Gastroesophageal sphincter (tissue), 4 donors: ENCODE results near the gene ABCC5. TPM values are rescaled to one million over a fixed set of nuclear protein-coding genes. Genes with fewer than 3 reads are reported as not detected.

Source experiments
- ATAC-seq: fragments of 150-250 bp; one replicate; pipeline ENCODE4 v1.9.1; 2016; ENCODE audit warnings: mild to moderate bottlenecking, moderate library complexity
- H3K27ac ChIP-seq, 4 donors: fragments of 200-600 bp; sonication (generic) in 3 of 4; 1 replicate in 3 of 4; 2 replicates in 1 of 4; pipeline ENCODE4 v1.5.1; 2016 to 2019
- H3K27me3 ChIP-seq: fragments of 200-600 bp; sonication (generic); one replicate; pipeline ENCODE4 v1.5.1; 2019
- H3K36me3 ChIP-seq, 2 donors: fragments of 200-600 bp; sonication (generic); one replicate each; pipeline ENCODE4 v1.5.1; 2019; ENCODE audit warnings: control low read depth in 1 of 2
- H3K4me1 ChIP-seq, 3 donors: fragments of 200-600 bp; sonication (generic); 1 replicate in 2 of 3; 2 replicates in 1 of 3; pipeline ENCODE4 v1.5.1; 2016 to 2019; ENCODE audit warnings: control low read depth in 2 of 3
- H3K4me3 ChIP-seq, 2 donors: fragments of 200-600 bp; sonication (generic); one replicate each; pipeline ENCODE4 v1.5.1; 2019; ENCODE audit warnings: mild to moderate bottlenecking in 1 of 2, moderate library complexity in 1 of 2
- H3K9me3 ChIP-seq, 3 donors: fragments of 200-600 bp; sonication (generic); one replicate each; pipeline ENCODE4 v1.5.1; 2017 to 2019; ENCODE audit warnings: control low read depth in 2 of 3
- EP300 ChIP-seq: sonication (generic); formaldehyde crosslinking; IDR thresholded peaks from one replicate; pipeline ENCODE4 v1.6.1; 2017; ENCODE audit warnings: antibody characterized with exemption, mild to moderate bottlenecking
- POLR2A ChIP-seq, 2 donors: fragments of 450-650 bp; IDR thresholded peaks; one replicate each; pipeline ENCODE4 v1.6.1; 2017; ENCODE audit warnings: antibody characterized with exemption in 2 of 2, mild to moderate bottlenecking in 2 of 2, moderate library complexity in 1 of 2
- POLR2AphosphoS5 ChIP-seq: sonication (generic); formaldehyde crosslinking; IDR thresholded peaks from one replicate; pipeline ENCODE4 v1.6.1; 2017; ENCODE audit warnings: antibody characterized with exemption
- WGBS, 2 donors: methylation state at CpG; one replicate each; pipeline ENCODE4 v1.1.5; 2018; ENCODE audit warnings: low coverage in 1 of 2; 5-methylcytosine and 5-hydroxymethylcytosine counted together
- total RNA-seq, 4 donors: library from RNA; depleted of rRNA; stranded (reverse); fragments of >200 nt; gene quantifications; one replicate each; pipeline ENCODE4 v1.1.0, GENCODE V29; 2016
- TF ChIP-seq, protein P1 (sequence below), 4 experiments: fragments of 200-600 bp in 2 of 4; fragments of 450-650 bp in 2 of 4; sonication (generic) in 1 of 4; IDR thresholded peaks; one replicate each; pipeline ENCODE4 v1.5.1; 2017 to 2019; ENCODE audit warnings: antibody characterized with exemption in 4 of 4, mild to moderate bottlenecking in 2 of 4, moderate library complexity in 2 of 4

Gene ABCC5
- total RNA-seq, 4 donors from 2014 or later, result 16.2 to 25.1 (median 17.5) TPM

DNA sequence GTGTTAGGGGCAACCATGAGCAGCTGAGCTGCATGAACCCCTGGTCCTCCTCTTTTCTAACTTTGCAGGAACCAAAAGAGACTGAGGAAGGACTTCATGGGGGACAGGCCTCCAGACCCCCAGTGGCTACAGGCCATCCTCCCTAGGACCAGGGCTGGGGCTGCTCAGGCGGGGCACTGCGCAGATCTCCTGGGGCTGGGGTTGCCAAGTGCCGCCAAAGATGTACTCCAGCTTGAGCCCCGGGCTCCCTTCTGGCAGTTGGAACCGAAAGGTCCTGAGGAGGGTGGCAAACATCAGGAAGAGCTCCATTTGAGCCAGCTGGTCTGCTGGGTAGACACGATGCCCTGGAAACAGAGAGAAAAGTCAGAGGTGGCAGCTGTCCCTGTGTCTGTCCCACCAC is 121.9 kb downstream of the ABCC5 start:
- no peaks in the 10 kb centered on the region for H3K9me3 ChIP-seq
- WGBS, 2 donors, result 88% methylated on average over 5 of the region's 6 CpGs; no CpG with 5 or more reads in 1 of the 2 donors
- no peak overlapping the region for H3K4me3 ChIP-seq
- H3K27me3 ChIP-seq, result peaks cover 51% of the 10 kb centered on the region
- H3K36me3 ChIP-seq, result no peaks in the 10 kb centered on the region
- no peaks in the 10 kb centered on the region for H3K4me1 ChIP-seq
- H3K27ac ChIP-seq, result no peak overlapping the region
- no peak for TF ChIP-seq POLR2AphosphoS5
- TF ChIP-seq, protein P1, sequence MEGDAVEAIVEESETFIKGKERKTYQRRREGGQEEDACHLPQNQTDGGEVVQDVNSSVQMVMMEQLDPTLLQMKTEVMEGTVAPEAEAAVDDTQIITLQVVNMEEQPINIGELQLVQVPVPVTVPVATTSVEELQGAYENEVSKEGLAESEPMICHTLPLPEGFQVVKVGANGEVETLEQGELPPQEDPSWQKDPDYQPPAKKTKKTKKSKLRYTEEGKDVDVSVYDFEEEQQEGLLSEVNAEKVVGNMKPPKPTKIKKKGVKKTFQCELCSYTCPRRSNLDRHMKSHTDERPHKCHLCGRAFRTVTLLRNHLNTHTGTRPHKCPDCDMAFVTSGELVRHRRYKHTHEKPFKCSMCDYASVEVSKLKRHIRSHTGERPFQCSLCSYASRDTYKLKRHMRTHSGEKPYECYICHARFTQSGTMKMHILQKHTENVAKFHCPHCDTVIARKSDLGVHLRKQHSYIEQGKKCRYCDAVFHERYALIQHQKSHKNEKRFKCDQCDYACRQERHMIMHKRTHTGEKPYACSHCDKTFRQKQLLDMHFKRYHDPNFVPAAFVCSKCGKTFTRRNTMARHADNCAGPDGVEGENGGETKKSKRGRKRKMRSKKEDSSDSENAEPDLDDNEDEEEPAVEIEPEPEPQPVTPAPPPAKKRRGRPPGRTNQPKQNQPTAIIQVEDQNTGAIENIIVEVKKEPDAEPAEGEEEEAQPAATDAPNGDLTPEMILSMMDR (IDR thresholded peaks at IDR 0.05), result no peak
- no peak for TF ChIP-seq EP300
- TF ChIP-seq POLR2A (IDR thresholded peaks at IDR 0.05), result no peak
- no peak for ATAC-seq

DNA sequence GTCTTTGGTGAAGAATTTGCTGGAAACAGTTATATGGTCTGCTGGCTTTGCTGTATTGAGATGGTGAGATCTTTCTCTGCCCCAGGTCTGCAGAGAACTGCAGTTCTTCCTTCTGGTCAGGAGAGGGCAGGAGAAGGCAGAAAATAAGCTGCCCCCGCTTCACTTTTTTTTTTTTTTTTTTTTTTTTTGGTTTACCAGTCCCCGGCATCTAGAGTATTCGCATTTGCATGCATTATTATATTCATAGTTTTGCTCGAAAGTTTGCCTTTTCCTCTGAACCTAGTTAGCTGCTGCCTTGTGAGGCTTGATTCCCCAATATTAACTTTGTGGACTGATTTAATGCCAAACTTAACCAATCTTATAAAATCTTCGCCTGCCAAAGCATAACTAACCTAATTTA is 122.4 kb downstream of the ABCC5 start:
- Histone ChIP-seq H3K27me3 (peaks cover 49% of the 10 kb centered on the region), H3K4me3 (no peak overlapping the region), H3K27ac (no peak overlapping the region), H3K36me3 (no peaks in the 10 kb centered on the region), H3K9me3 (no peaks in the 10 kb centered on the region), H3K4me1 (no peaks in the 10 kb centered on the region)
- 14 to 86% methylated on average over 1 to 5 of the region's 5 CpGs for whole genome bisulfite sequencing, 2 donors
- TF ChIP-seq POLR2AphosphoS5, result no peak
- no peak for TF ChIP-seq EP300
- TF ChIP-seq POLR2A (IDR thresholded peaks at IDR 0.05), result no peak
- TF ChIP-seq, protein P1 (IDR thresholded peaks at IDR 0.05), result peak in 3 of 4 experiments; percentile 72 to 74 (median 73)
- peak; percentile 57 for ATAC-seq

DNA sequence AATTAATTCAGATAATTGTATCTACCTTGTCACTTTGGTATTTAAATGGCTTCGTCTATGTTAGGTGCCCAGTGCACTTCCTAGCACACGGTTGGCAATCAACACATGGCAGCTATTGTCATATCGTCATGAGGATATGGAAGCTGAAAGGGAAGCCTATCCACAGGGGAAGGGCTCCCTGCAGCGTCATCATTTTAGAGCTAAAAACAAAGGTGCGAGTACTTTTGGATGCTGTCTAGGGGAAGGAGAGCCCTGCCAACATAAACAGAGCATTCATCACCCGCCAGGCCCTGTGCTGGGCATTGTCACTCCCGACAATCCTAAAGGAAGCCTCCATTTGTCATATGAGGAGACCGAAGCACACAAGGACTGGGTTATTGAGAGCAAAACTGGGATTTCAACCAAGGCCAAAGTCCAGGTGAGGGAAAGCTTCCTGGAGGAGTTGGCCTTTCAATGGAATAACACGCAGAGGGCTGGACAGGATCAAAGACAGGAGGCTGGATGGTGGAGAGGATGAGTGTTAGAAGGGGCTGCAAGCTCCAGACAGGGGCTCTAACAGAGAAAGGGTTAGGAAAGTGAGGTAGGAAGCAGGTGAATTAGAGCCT is 125.0 kb downstream of the ABCC5 start:
- no peaks in the 10 kb centered on the region for H3K4me1 ChIP-seq
- no peaks in the 10 kb centered on the region for H3K9me3 ChIP-seq
- no peak for ATAC-seq
- TF ChIP-seq POLR2AphosphoS5 (no peak), POLR2A (IDR thresholded peaks at IDR 0.05) (no peak), EP300 (no peak)
- TF ChIP-seq, protein P1 (IDR thresholded peaks at IDR 0.05), result no peak
- no peak overlapping the region for H3K4me3 ChIP-seq
- H3K36me3 ChIP-seq, result no peaks in the 10 kb centered on the region
- WGBS, 2 donors, result 28 to 38% methylated on average over 2 to 9 of the region's 9 CpGs
- peaks cover 40% of the 10 kb centered on the region for H3K27me3 ChIP-seq
- no peak overlapping the region for H3K27ac ChIP-seq

DNA sequence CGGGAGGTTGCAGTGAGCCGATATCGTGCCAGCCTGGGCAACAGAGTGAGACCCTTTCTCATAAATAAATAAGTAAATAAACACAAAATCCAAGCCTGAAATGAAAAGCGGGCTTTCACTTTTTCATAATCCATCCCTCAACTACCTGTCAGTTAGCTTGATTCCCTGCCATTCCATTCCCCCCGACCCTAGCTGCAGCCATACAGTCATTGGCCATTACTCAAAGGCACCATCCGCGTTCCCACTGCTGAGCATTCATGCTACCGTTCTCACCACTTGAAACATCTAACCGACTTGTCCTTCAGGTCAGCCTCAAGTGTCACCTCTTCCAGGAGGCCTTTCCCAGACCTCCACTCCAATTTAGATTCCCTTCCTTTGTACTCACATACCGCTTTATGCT is 131.9 kb downstream of the ABCC5 start:
- Histone ChIP-seq H3K4me1 (peaks cover 3 to 35% (median 7%) of the 10 kb centered on the region in 3 donors), H3K27me3 (no peaks in the 10 kb centered on the region), H3K4me3 (peak overlapping the region in 1 of 2 donors; percentile 96), H3K9me3 (no peaks in the 10 kb centered on the region), H3K36me3 (no peaks in the 10 kb centered on the region), H3K27ac (no peak overlapping the region)
- 94% methylated on average over 8 to 10 of the region's 10 CpGs for WGBS, 2 donors
- no peak for TF ChIP-seq POLR2A (IDR thresholded peaks at IDR 0.05)
- TF ChIP-seq, protein P1 (IDR thresholded peaks at IDR 0.05), result no peak
- TF ChIP-seq POLR2AphosphoS5, result no peak
- no peak for TF ChIP-seq EP300
- ATAC-seq, result no peak
